GM18499 (cell line): ENCODE data around the gene SERINC5.
"Not testable (repeated sequence)": the region's sequence is repeated elsewhere in the genome, so short reads cannot be mapped to it uniquely, and the experiment has no call there.

Experiments used
- ATAC-seq: cut with Tn5 transposase; IDR thresholded peaks from one replicate; pipeline ENCODE4 v1.9.1; 2021; ENCODE audit warnings: moderate number of reproducible peaks; ENCODE audit not compliant: insufficient read depth, unreplicated experiment

Gene SERINC5

GRCh38 chr5:80204808-80205614 is 50.8 kb downstream of the SERINC5 start:
- ATAC-seq, result no peak

- ATAC-seq, result not testable (repeated sequence)
These were observed 54.1 kb downstream of the SERINC5 start for GRCh38 chr5:80201763-80202162.

GRCh38 chr5:80198920-80199319 is 56.9 kb downstream of the SERINC5 start:
- no peak for ATAC-seq

- no peak for ATAC-seq
These were observed 57.4 kb downstream of the SERINC5 start for GRCh38 chr5:80198399-80198798.

- no peak for ATAC-seq
These were observed 59.9 kb downstream of the SERINC5 start for GRCh38 chr5:80195837-80196400.

- no peak for ATAC-seq
These were observed 61.4 kb downstream of the SERINC5 start for GRCh38 chr5:80194468-80194867.

GRCh38 chr5:80193401-80193800 is 62.4 kb downstream of the SERINC5 start:
- ATAC-seq, result no peak

- no peak for ATAC-seq
These were observed 63.2 kb downstream of the SERINC5 start for GRCh38 chr5:80192507-80193241.

GRCh38 chr5:80191991-80192398 is 63.9 kb downstream of the SERINC5 start:
- ATAC-seq, result no peak

GRCh38 chr5:80191397-80191796 is 64.5 kb downstream of the SERINC5 start:
- ATAC-seq, result no peak

- no peak for ATAC-seq
These were observed 64.9 kb downstream of the SERINC5 start for GRCh38 chr5:80190960-80191359.

GRCh38 chr5:80189701-80190100 is 66.1 kb downstream of the SERINC5 start:
- no peak for ATAC-seq

GRCh38 chr5:80189201-80189600 is 66.6 kb downstream of the SERINC5 start:
- ATAC-seq, result no peak

- no peak for ATAC-seq
These were observed 68.3 kb downstream of the SERINC5 start for GRCh38 chr5:80187421-80188090.

- not testable (repeated sequence) for ATAC-seq
These were observed 70.3 kb downstream of the SERINC5 start for GRCh38 chr5:80185535-80185934.

- ATAC-seq, result no peak
These were observed 70.8 kb downstream of the SERINC5 start for GRCh38 chr5:80185095-80185494.

GRCh38 chr5:80184235-80185023 is 71.4 kb downstream of the SERINC5 start:
- no peak for ATAC-seq

- ATAC-seq, result not testable (repeated sequence)
These were observed 72.1 kb downstream of the SERINC5 start for GRCh38 chr5:80183728-80184234.

GRCh38 chr5:80182809-80183580 is 72.9 kb downstream of the SERINC5 start:
- ATAC-seq, result no peak
